ENCODE results near the gene REV1.

GRCh38 chr2:99514357-99514756 is 24.5 kb upstream of the REV1 start:
- TF ChIP-seq POLR2A (IDR thresholded peaks at IDR 0.05; ENCODE audit: control extremely low read depth in 1 of 2, low read depth in 2 of 2, low read length in 2 of 2) = no peak
- TF ChIP-seq TAF7 (optimal IDR thresholded peaks at IDR 0.05; ENCODE audit: borderline replicate concordance, low read depth, low read length) = no peak
- TF ChIP-seq CTCF (IDR thresholded peaks at IDR 0.05; ENCODE audit: control extremely low read depth in 1 of 3, insufficient read depth in 1 of 3, low read depth in 1 of 3, low read length in 3 of 3) = no peak
- no peak for TF ChIP-seq CREB1 (IDR thresholded peaks at IDR 0.05)
- no peak for TF ChIP-seq CTBP2 (IDR thresholded peaks at IDR 0.05; ENCODE audit: borderline replicate concordance, insufficient read depth, insufficient read length, low read length)
- TF ChIP-seq YY1 (IDR thresholded peaks at IDR 0.05; ENCODE audit: low read depth, low read length) = no peak
- no peak for TF ChIP-seq TAF1 (IDR thresholded peaks at IDR 0.05; ENCODE audit: low read depth, low read length)
- no peak for TF ChIP-seq SP2 (IDR thresholded peaks at IDR 0.05; ENCODE audit: low read length)
- no peak for TF ChIP-seq EZH2 (IDR thresholded peaks at IDR 0.05; ENCODE audit: low read depth, low read length, severe bottlenecking)
- no peak for TF ChIP-seq USF2 (IDR thresholded peaks at IDR 0.05; ENCODE audit: low read length)
- no peak for TF ChIP-seq HDAC2 (IDR thresholded peaks at IDR 0.05; ENCODE audit: borderline replicate concordance in 1 of 2, low read depth in 2 of 2, low read length in 2 of 2)
- TF ChIP-seq MAX (IDR thresholded peaks at IDR 0.05) = no peak
- TF ChIP-seq CEBPB (IDR thresholded peaks at IDR 0.05; ENCODE audit: low read depth, low read length) = no peak
- TF ChIP-seq EGR1 (IDR thresholded peaks at IDR 0.05; ENCODE audit: borderline replicate concordance, low read depth, low read length) = no peak

Measured in H1 (cell line).